CD4-positive, CD25-positive, alpha-beta regulatory T cell (primary cell): ENCODE measurements around the gene SSBP3. TPM values are rescaled to one million over a fixed set of nuclear protein-coding genes. Genes with fewer than 3 reads are reported as not detected.
A peak's percentile ranks its signal among the peaks of the same experiment; 100 is the strongest.

ENCODE experiments used
- ATAC-seq, 2 donors: fragments of 150-1000 bp; cut with Tn5 transposase; one replicate each; pipeline ENCODE4 v1.10.0; 2021; ENCODE audit warnings: low read depth in 2 of 2, moderate number of reproducible peaks in 2 of 2, moderate library complexity in 1 of 2
- DNase-seq, 3 donors: peaks; one replicate each; pipeline versions ENCODE4 v3.0.0 to v3.0.0-alpha.2; 2012 to 2022; ENCODE audit warnings: mixed read lengths in 1 of 3
- H3K27ac ChIP-seq: one replicate; pipeline ENCODE4 v1.7.0; 2013; ENCODE audit warnings: mild to moderate bottlenecking, low read length; ENCODE audit not compliant: insufficient read depth, poor library complexity, severe bottlenecking
- H3K27me3 ChIP-seq: one replicate; pipeline ENCODE4 v1.7.0; 2013; ENCODE audit warnings: low read length; ENCODE audit not compliant: control insufficient read depth, insufficient read depth
- H3K36me3 ChIP-seq: one replicate; pipeline ENCODE4 v1.7.0; 2013; ENCODE audit warnings: mild to moderate bottlenecking, low read length, moderate library complexity; ENCODE audit not compliant: control insufficient read depth, insufficient read depth
- H3K4me1 ChIP-seq: 2 replicates; pipeline ENCODE4 v1.7.0; 2013; ENCODE audit warnings: mild to moderate bottlenecking, low read length; ENCODE audit not compliant: insufficient read depth, control insufficient read depth, poor library complexity, severe bottlenecking
- H3K4me3 ChIP-seq: one replicate; pipeline ENCODE4 v1.7.0; 2013; ENCODE audit warnings: low read depth, mild to moderate bottlenecking, low read length, moderate library complexity
- H3K9me3 ChIP-seq, 2 experiments: 1 replicate in 1 of 2; 2 replicates in 1 of 2; pipeline ENCODE4 v1.7.0; 2013; ENCODE audit warnings: low read length in 2 of 2, mild to moderate bottlenecking in 1 of 2, moderate library complexity in 1 of 2; ENCODE audit not compliant: control insufficient read depth in 2 of 2
- H3K27ac Mint-ChIP-seq, 3 donors: one replicate each; pipeline ENCODE4 v1.8.0; 2020 to 2022; ENCODE audit warnings: mild to moderate bottlenecking in 3 of 3, mixed read lengths in 3 of 3, moderate library complexity in 2 of 3
- H3K27me3 Mint-ChIP-seq: one replicate; pipeline ENCODE4 v1.8.0; 2022; ENCODE audit warnings: mild to moderate bottlenecking, mixed read lengths
- H3K36me3 Mint-ChIP-seq: one replicate; pipeline ENCODE4 v1.8.0; 2020; ENCODE audit warnings: mixed read lengths
- H3K4me1 Mint-ChIP-seq, 4 donors: one replicate each; pipeline ENCODE4 v1.8.0; 2020 to 2022; ENCODE audit warnings: mixed read lengths in 4 of 4, mild to moderate bottlenecking in 1 of 4
- H3K4me3 Mint-ChIP-seq, 4 donors: one replicate each; pipeline ENCODE4 v1.8.0; 2020 to 2022; ENCODE audit warnings: mild to moderate bottlenecking in 4 of 4, mixed read lengths in 4 of 4, moderate library complexity in 3 of 4
- H3K9me3 Mint-ChIP-seq, 7 donors: one replicate each; pipeline ENCODE4 v1.8.0; 2020 to 2022; ENCODE audit warnings: mixed read lengths in 7 of 7, mild to moderate bottlenecking in 3 of 7, moderate library complexity in 2 of 7
- polyA plus RNA-seq, 4 donors: library from polyadenylated mRNA; unstranded; fragments of 300-500 nt; fragmentation: Illumina TruSeq; gene quantifications; one replicate each; pipeline ENCODE4 v1.2.3, GENCODE V29; 2021
- total RNA-seq: library from RNA; stranded (reverse); gene quantifications from one replicate; pipeline ENCODE4 v1.2.3, GENCODE V29; 2022

SSBP3 gene
- total and polyA plus RNA-seq, 5 donors from 2014 or later: 5.4 to 30.6 (median 7.2) TPM

- DNase-seq: peak in 1 of 3 donors; percentile 34
- no peaks in the 10 kb centered on the region for H3K9me3 ChIP-seq
- peaks cover 9% of the 10 kb centered on the region for H3K36me3 ChIP-seq
- H3K9me3 Mint-ChIP-seq: no peaks in the 10 kb centered on the region
- H3K4me1 Mint-ChIP-seq: peaks cover 4 to 78% (median 27%) of the 10 kb centered on the region in 4 donors
- no peaks in the 10 kb centered on the region for H3K27me3 ChIP-seq
- peaks cover 21% of the 10 kb centered on the region for H3K36me3 Mint-ChIP-seq
- H3K27me3 Mint-ChIP-seq: no peaks in the 10 kb centered on the region
- no peak overlapping the region for H3K27ac ChIP-seq
- H3K4me3 Mint-ChIP-seq: peak overlapping the region in 2 of 4 donors; percentile 20 to 51
- ATAC-seq: no peak
- peaks cover 19% of the 10 kb centered on the region for H3K4me1 ChIP-seq
- H3K27ac Mint-ChIP-seq: peak overlapping the region in 2 of 3 donors; percentile 24 to 86
- no peak overlapping the region for H3K4me3 ChIP-seq
These were observed 29.7 kb downstream of the SSBP3 start for GRCh38 chr1:54376430-54377039.

GRCh38 chr1:54375712-54376429, 30.3 kb downstream of the SSBP3 start:
- no peak overlapping the region for H3K4me3 ChIP-seq

DNA sequence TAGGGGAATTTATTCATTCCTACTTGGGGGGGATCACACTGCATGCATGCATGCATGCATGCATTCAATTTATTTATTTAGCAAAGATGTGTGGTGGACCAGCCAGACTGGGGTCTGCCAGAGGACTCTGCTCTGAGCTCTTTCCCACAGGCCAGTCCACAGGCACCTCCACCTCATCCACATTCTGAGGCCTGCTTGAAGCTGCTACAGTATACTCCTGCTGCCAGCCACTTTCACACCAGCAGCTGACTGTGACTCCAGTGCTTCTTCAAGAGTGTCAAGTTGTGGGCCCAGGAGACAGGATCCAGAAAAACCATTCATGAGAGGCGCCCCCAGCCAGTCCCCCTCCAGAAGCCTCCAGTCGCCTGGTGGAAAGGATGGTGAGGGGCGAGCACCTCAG, 30.9 kb downstream of the SSBP3 start:
- Mint-ChIP-seq H3K4me3 (no peak overlapping the region), H3K36me3 (peaks cover 21% of the 10 kb centered on the region), H3K27me3 (no peaks in the 10 kb centered on the region), H3K4me1 (peaks cover 4 to 79% (median 38%) of the 10 kb centered on the region in 4 donors), H3K27ac (peak overlapping the region in 1 of 3 donors; percentile 52), H3K9me3 (no peaks in the 10 kb centered on the region)
- DNase-seq (no peak), ATAC-seq (no peak)
- no peaks in the 10 kb centered on the region for H3K9me3 ChIP-seq
- peaks cover 4% of the 10 kb centered on the region for H3K36me3 ChIP-seq
- no peak overlapping the region for H3K27ac ChIP-seq
- no peaks in the 10 kb centered on the region for H3K27me3 ChIP-seq
- H3K4me3 ChIP-seq: no peak overlapping the region
- H3K4me1 ChIP-seq: peaks cover 19% of the 10 kb centered on the region

More at GRCh38 chr1:54375712-54376429, 30.3 kb downstream of the SSBP3 start:
- H3K4me1 Mint-ChIP-seq: peaks cover 4 to 80% (median 33%) of the 10 kb centered on the region in 4 donors
- DNase-seq: no peak
- H3K36me3 ChIP-seq: peaks cover 6% of the 10 kb centered on the region
- peak overlapping the region in 2 of 3 donors; percentile 24 to 86 for H3K27ac Mint-ChIP-seq
- no peaks in the 10 kb centered on the region for H3K9me3 ChIP-seq
- H3K27ac ChIP-seq: no peak overlapping the region
- peaks cover 19% of the 10 kb centered on the region for H3K4me1 ChIP-seq
- H3K9me3 Mint-ChIP-seq: no peaks in the 10 kb centered on the region
- peaks cover 21% of the 10 kb centered on the region for H3K36me3 Mint-ChIP-seq
- H3K4me3 Mint-ChIP-seq: no peak overlapping the region
- H3K27me3 Mint-ChIP-seq: no peaks in the 10 kb centered on the region
- ATAC-seq: no peak
- H3K27me3 ChIP-seq: no peaks in the 10 kb centered on the region

DNA sequence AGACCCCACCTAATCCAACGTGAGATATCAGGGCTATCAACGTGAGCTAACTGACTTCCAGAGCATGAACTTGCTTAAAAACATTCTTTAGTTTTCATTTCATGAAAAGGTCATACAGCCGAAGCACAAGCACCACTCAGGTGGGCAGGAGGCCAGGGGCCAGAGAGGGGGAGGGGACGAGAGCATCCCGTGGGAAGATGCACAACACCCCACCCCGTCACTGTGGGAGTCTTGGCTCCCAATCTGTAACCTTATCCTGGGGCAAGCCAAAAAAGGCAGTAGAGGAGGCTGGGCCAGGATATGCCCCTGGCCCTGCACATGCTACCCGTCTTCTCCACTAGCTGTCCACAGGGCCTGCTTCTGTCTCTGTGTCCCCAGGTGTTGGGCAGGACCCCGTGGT, 31.4 kb downstream of the SSBP3 start:
- Mint-ChIP-seq H3K36me3 (peaks cover 21% of the 10 kb centered on the region), H3K9me3 (no peaks in the 10 kb centered on the region), H3K27me3 (no peaks in the 10 kb centered on the region), H3K4me3 (no peak overlapping the region), H3K4me1 (peaks cover 4 to 83% (median 38%) of the 10 kb centered on the region in 4 donors), H3K27ac (peak overlapping the region; percentile 52 to 80 (median 61))
- Histone ChIP-seq H3K4me3 (no peak overlapping the region), H3K27ac (no peak overlapping the region), H3K4me1 (peaks cover 19% of the 10 kb centered on the region), H3K9me3 (no peaks in the 10 kb centered on the region), H3K27me3 (no peaks in the 10 kb centered on the region), H3K36me3 (peaks cover 8% of the 10 kb centered on the region)
- no peak for DNase-seq
- no peak for ATAC-seq

GRCh38 chr1:54372978-54373377, 33.2 kb downstream of the SSBP3 start:
- H3K9me3 ChIP-seq: no peaks in the 10 kb centered on the region
- H3K4me3 ChIP-seq: no peak overlapping the region
- peak overlapping the region in 1 of 3 donors; percentile 38 for H3K27ac Mint-ChIP-seq
- peaks cover 14% of the 10 kb centered on the region for H3K36me3 Mint-ChIP-seq
- H3K4me3 Mint-ChIP-seq: peak overlapping the region in 1 of 4 donors; percentile 13
- no peak for ATAC-seq
- DNase-seq: no peak
- H3K27ac ChIP-seq: no peak overlapping the region
- H3K4me1 Mint-ChIP-seq: peaks cover 4 to 74% (median 38%) of the 10 kb centered on the region in 4 donors
- H3K27me3 Mint-ChIP-seq: no peaks in the 10 kb centered on the region
- H3K4me1 ChIP-seq: peaks cover 19% of the 10 kb centered on the region
- H3K36me3 ChIP-seq: peaks cover 10% of the 10 kb centered on the region
- no peaks in the 10 kb centered on the region for H3K27me3 ChIP-seq
- H3K9me3 Mint-ChIP-seq: no peaks in the 10 kb centered on the region

DNA sequence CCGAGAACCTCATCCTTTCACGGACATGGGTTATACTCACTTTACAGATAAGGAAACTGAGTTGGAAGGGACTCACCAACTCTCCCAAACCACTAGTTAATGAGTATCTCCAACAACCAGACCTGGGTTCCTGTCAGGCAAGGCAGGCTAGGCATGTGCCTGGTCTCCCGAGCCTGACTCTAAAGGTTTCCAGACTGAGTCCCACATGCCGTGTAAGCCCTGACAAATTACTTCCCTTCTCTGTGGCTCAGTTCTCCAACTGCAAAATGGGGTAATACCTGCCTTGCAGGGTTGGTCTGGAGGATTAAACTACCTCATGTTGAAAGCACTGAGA, 34.3 kb downstream of the SSBP3 start:
- peaks cover 7% of the 10 kb centered on the region for H3K36me3 ChIP-seq
- Mint-ChIP-seq H3K9me3 (no peaks in the 10 kb centered on the region), H3K36me3 (peaks cover 17% of the 10 kb centered on the region), H3K4me1 (peaks cover 0 to 67% (median 31%) of the 10 kb centered on the region in 4 donors), H3K27me3 (no peaks in the 10 kb centered on the region), H3K4me3 (no peak overlapping the region), H3K27ac (peak overlapping the region in 1 of 3 donors; percentile 84)
- no peak overlapping the region for H3K4me3 ChIP-seq
- ATAC-seq (no peak), DNase-seq (no peak)
- no peaks in the 10 kb centered on the region for H3K9me3 ChIP-seq
- H3K27ac ChIP-seq: no peak overlapping the region
- H3K27me3 ChIP-seq: no peaks in the 10 kb centered on the region
- peaks cover 12% of the 10 kb centered on the region for H3K4me1 ChIP-seq

DNA sequence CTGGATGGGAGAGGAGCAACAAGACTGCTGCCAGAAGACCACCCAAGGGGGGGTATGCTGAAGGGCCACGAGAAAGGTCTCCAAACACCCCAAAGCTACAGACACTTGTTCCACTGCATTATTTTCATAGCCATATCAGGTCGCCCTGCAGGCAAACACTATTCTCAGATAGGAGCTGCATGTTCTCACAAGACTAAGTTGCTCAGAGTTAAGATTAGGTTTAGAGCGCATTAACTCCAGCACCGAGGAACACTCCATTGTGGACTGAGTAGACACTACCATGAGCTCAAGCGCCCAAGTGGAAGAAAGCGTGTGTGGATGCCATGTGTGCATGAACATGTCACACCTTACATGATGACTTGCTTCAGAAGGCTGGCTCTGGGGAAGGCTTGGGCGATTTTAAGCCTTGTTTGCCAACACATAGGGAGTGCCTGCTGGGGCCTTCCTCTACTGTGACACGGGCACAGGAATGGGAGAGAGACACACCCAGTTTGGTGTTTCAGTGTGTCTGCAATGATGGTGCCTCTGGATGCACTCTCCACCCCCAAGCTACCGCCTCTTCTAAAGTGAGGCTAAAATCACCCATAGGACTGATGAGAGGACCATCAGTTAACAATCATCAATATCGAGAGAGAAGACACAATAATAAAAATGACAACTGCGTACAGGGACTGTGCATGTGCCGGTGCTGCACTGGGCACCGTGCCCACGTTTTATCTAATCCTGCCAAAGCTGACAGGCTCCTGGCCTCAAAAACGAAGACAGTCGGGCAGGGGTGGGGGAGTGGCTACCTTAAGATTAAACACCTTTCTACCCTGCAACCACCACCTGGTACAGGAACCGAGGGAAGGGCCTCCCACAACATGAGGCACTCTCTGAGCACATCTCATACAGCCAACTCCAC, 34.9 kb downstream of the SSBP3 start:
- no peak for DNase-seq
- H3K9me3 Mint-ChIP-seq: no peaks in the 10 kb centered on the region
- peaks cover 14% of the 10 kb centered on the region for H3K36me3 Mint-ChIP-seq
- peaks cover 6% of the 10 kb centered on the region for H3K36me3 ChIP-seq
- H3K27ac Mint-ChIP-seq: peak overlapping the region in 1 of 3 donors; percentile 65
- no peaks in the 10 kb centered on the region for H3K27me3 Mint-ChIP-seq
- no peaks in the 10 kb centered on the region for H3K9me3 ChIP-seq
- H3K4me1 Mint-ChIP-seq: peaks cover 0 to 62% (median 25%) of the 10 kb centered on the region in 4 donors
- H3K27ac ChIP-seq: no peak overlapping the region
- H3K27me3 ChIP-seq: no peaks in the 10 kb centered on the region
- H3K4me3 ChIP-seq: no peak overlapping the region
- peak overlapping the region in 1 of 4 donors; percentile 43 for H3K4me3 Mint-ChIP-seq
- peaks cover 6% of the 10 kb centered on the region for H3K4me1 ChIP-seq
- ATAC-seq: no peak
